ENCODE results near the gene CCDC97.
"Not testable (repeated sequence)": the region's sequence is repeated elsewhere in the genome, so short reads cannot be mapped to it uniquely, and the experiment has no call there.

Gene CCDC97

GRCh38 chr19:41369769-41370168 lies 59.8 kb downstream of the CCDC97 start:
- H3K4me1 ChIP-seq (ENCODE audit: control insufficient read depth, low read length) = peaks cover 14% of the 10 kb centered on the region
- H3K9me2 ChIP-seq (replicated peaks; ENCODE audit: control insufficient read depth, low read length) = no peaks in the 10 kb centered on the region
- H3F3A ChIP-seq (ENCODE audit: control insufficient read depth, insufficient read depth) = no peaks in the 10 kb centered on the region
- no peak overlapping the region for H3K4me3 ChIP-seq (ENCODE audit: low read length)
- no peaks in the 10 kb centered on the region for H3K9me3 ChIP-seq (ENCODE audit: control insufficient read depth, insufficient read depth, low read length)
- H3K4me2 ChIP-seq (ENCODE audit: low read length) = no peak overlapping the region
- peaks cover 21% of the 10 kb centered on the region for H3K79me2 ChIP-seq (ENCODE audit: control insufficient read depth, low read length)
- no peak overlapping the region for H3K27ac ChIP-seq (ENCODE audit: low read depth, low read length)
- TF ChIP-seq CTCF (IDR thresholded peaks at IDR 0.05; ENCODE audit: low read depth, low read length, poor library complexity, severe bottlenecking) (no peak), EZH2phosphoT487 (IDR thresholded peaks at IDR 0.05; ENCODE audit: borderline replicate concordance, low read length) (no peak)
- no peaks in the 10 kb centered on the region; the same call in 1 of the 2 replicates for H3K36me3 ChIP-seq (ENCODE audit: control insufficient read depth, low read length)
- H4K20me1 ChIP-seq (ENCODE audit: control insufficient read depth, insufficient read depth, low read depth, low read length) = no peaks in the 10 kb centered on the region
- H3K27me3 ChIP-seq (ENCODE audit: control insufficient read depth, low read length) = no peaks in the 10 kb centered on the region

- H3K4me3 ChIP-seq (ENCODE audit: low read length); H3K9me2 ChIP-seq (replicated peaks; ENCODE audit: control insufficient read depth, low read length); H3K4me1 ChIP-seq (ENCODE audit: control insufficient read depth, low read length); H3K36me3 ChIP-seq (ENCODE audit: control insufficient read depth, low read length); H3K27me3 ChIP-seq (ENCODE audit: control insufficient read depth, low read length); H4K20me1 ChIP-seq (ENCODE audit: control insufficient read depth, insufficient read depth, low read depth, low read length); H3F3A ChIP-seq (ENCODE audit: control insufficient read depth, insufficient read depth); H3K27ac ChIP-seq (ENCODE audit: low read depth, low read length); H3K9me3 ChIP-seq (ENCODE audit: control insufficient read depth, insufficient read depth, low read length); H3K4me2 ChIP-seq (ENCODE audit: low read length): not testable (repeated sequence)
- H3K79me2 ChIP-seq (ENCODE audit: control insufficient read depth, low read length) = peaks cover 11% of the 10 kb centered on the region
Observed at GRCh38 chr19:41371119-41371518, 61.1 kb downstream of the CCDC97 start.

- no peak overlapping the region for H3K27ac ChIP-seq (ENCODE audit: low read depth, low read length)
- peaks cover 4% of the 10 kb centered on the region; the same call in 1 of the 2 replicates for H3K4me1 ChIP-seq (ENCODE audit: control insufficient read depth, low read length)
- H3K9me2 ChIP-seq (replicated peaks; ENCODE audit: control insufficient read depth, low read length) = no peaks in the 10 kb centered on the region
- H3K4me2 ChIP-seq (ENCODE audit: low read length) = no peak overlapping the region
- no peaks in the 10 kb centered on the region for H3F3A ChIP-seq (ENCODE audit: control insufficient read depth, insufficient read depth)
- no peaks in the 10 kb centered on the region for H3K9me3 ChIP-seq (ENCODE audit: control insufficient read depth, insufficient read depth, low read length)
- peaks cover 7% of the 10 kb centered on the region; the same call in 1 of the 2 replicates for H3K79me2 ChIP-seq (ENCODE audit: control insufficient read depth, low read length)
- no peaks in the 10 kb centered on the region for H3K27me3 ChIP-seq (ENCODE audit: control insufficient read depth, low read length)
- H4K20me1 ChIP-seq (ENCODE audit: control insufficient read depth, insufficient read depth, low read depth, low read length) = no peaks in the 10 kb centered on the region
- H3K36me3 ChIP-seq (ENCODE audit: control insufficient read depth, low read length) = no peaks in the 10 kb centered on the region; the same call in 1 of the 2 replicates
- H3K4me3 ChIP-seq (ENCODE audit: low read length) = no peak overlapping the region
- TF ChIP-seq EZH2phosphoT487 (IDR thresholded peaks at IDR 0.05; ENCODE audit: borderline replicate concordance, low read length) = no peak
- TF ChIP-seq CTCF (IDR thresholded peaks at IDR 0.05; ENCODE audit: low read depth, low read length, poor library complexity, severe bottlenecking) = no peak
Observed at GRCh38 chr19:41371541-41371940, 61.6 kb downstream of the CCDC97 start.

- peaks cover 4% of the 10 kb centered on the region; the same call in 1 of the 2 replicates for H3K4me1 ChIP-seq (ENCODE audit: control insufficient read depth, low read length)
- no peaks in the 10 kb centered on the region for H3F3A ChIP-seq (ENCODE audit: control insufficient read depth, insufficient read depth)
- peaks cover 5% of the 10 kb centered on the region; the same call in 1 of the 2 replicates for H3K79me2 ChIP-seq (ENCODE audit: control insufficient read depth, low read length)
- no peaks in the 10 kb centered on the region for H3K9me3 ChIP-seq (ENCODE audit: control insufficient read depth, insufficient read depth, low read length)
- no peak overlapping the region for H3K4me3 ChIP-seq (ENCODE audit: low read length)
- H4K20me1 ChIP-seq (ENCODE audit: control insufficient read depth, insufficient read depth, low read depth, low read length) = no peaks in the 10 kb centered on the region
- no peaks in the 10 kb centered on the region for H3K27me3 ChIP-seq (ENCODE audit: control insufficient read depth, low read length)
- H3K36me3 ChIP-seq (ENCODE audit: control insufficient read depth, low read length) = no peaks in the 10 kb centered on the region; the same call in 1 of the 2 replicates
- TF ChIP-seq EZH2phosphoT487 (IDR thresholded peaks at IDR 0.05; ENCODE audit: borderline replicate concordance, low read length) (no peak), CTCF (IDR thresholded peaks at IDR 0.05; ENCODE audit: low read depth, low read length, poor library complexity, severe bottlenecking) (no peak)
- no peaks in the 10 kb centered on the region for H3K9me2 ChIP-seq (replicated peaks; ENCODE audit: control insufficient read depth, low read length)
- no peak overlapping the region for H3K4me2 ChIP-seq (ENCODE audit: low read length)
- H3K27ac ChIP-seq (ENCODE audit: low read depth, low read length) = no peak overlapping the region
Observed at GRCh38 chr19:41372501-41372900, 62.5 kb downstream of the CCDC97 start.

Data from DOHH2 (cell line).